MCF 10A (cell line): ENCODE measurements around the gene NELL2. TPM values are rescaled to one million over a fixed set of nuclear protein-coding genes. Genes with fewer than 3 reads are reported as not detected.

Experiments
- BruUV-seq: library from RNA; stranded (reverse); fragments of 400-500 nt; replicated peaks from 2 replicates; lab custom pipeline; 2021; lab: Mats Ljungman, UMichigan
- CTCF ChIA-PET: fragments of 300-600 bp; sonication (Branson Sonifier 250); formaldehyde crosslinking; extraction: SDS; loops from one replicate; lab custom pipeline; 2021; ENCODE audit warnings: antibody characterized with exemption, inconsistent platforms; lab: Yijun Ruan, JAX
- POLR2A ChIA-PET: fragments of 300-600, 350-650 bp; sonication (Branson Sonifier 250); formaldehyde crosslinking; extraction: SDS; loops from one replicate; lab custom pipeline; 2020; ENCODE audit warnings: antibody characterized with exemption, inconsistent platforms; lab: Yijun Ruan, JAX
- DNase-seq: peaks from one replicate; pipeline ENCODE4 v3.0.0-alpha.2; 2018; ENCODE audit not compliant: unreplicated experiment
- H3K27ac Mint-ChIP-seq: one replicate; pipeline ENCODE4 v1.8.0; 2022; ENCODE audit warnings: mild to moderate bottlenecking, low read depth, mixed read lengths; ENCODE audit not compliant: unreplicated experiment
- H3K27me3 Mint-ChIP-seq: one replicate; pipeline ENCODE4 v1.8.0; 2022; ENCODE audit warnings: mixed read lengths; ENCODE audit not compliant: insufficient read depth, unreplicated experiment
- H3K36me3 Mint-ChIP-seq: one replicate; pipeline ENCODE4 v1.8.0; 2022; ENCODE audit warnings: mild to moderate bottlenecking, moderate library complexity, mixed read lengths; ENCODE audit not compliant: insufficient read depth, unreplicated experiment
- H3K4me1 Mint-ChIP-seq: one replicate; pipeline ENCODE4 v1.8.0; 2022; ENCODE audit warnings: mixed read lengths; ENCODE audit not compliant: insufficient read depth, unreplicated experiment
- H3K4me3 Mint-ChIP-seq: one replicate; pipeline ENCODE4 v1.8.0; 2022; ENCODE audit warnings: mild to moderate bottlenecking, moderate library complexity, mixed read lengths; ENCODE audit not compliant: unreplicated experiment
- H3K9me3 Mint-ChIP-seq: one replicate; pipeline ENCODE4 v1.8.0; 2022; ENCODE audit warnings: mixed read lengths; ENCODE audit not compliant: unreplicated experiment
- intact Hi-C: fragments of 100-400 bp; cut with micrococcal nuclease; formaldehyde crosslinking; loops from 2 replicates; pipeline ENCODE4 v1.14.1; 2022
- total RNA-seq: library from RNA; stranded (reverse); gene quantifications from 2 replicates; pipeline ENCODE4 v1.2.3, GENCODE V29; 2022
- TF ChIP-seq, protein P1 (sequence below): fragments of 200-600 bp; IDR thresholded peaks from one replicate; pipeline ENCODE4 v1.8.0; 2022; ENCODE audit warnings: antibody characterized with exemption, mild to moderate bottlenecking; ENCODE audit not compliant: unreplicated experiment

The NELL2 gene
- total RNA-seq, 1 experiment from 2014 or later: not detected

GRCh38 chr12:44847888-44848702 is 28.0 kb downstream of the NELL2 start:
- H3K27me3 Mint-ChIP-seq: peaks cover 80% of the 10 kb centered on the region
- H3K27ac Mint-ChIP-seq: no peak overlapping the region
- no peaks in the 10 kb centered on the region for H3K36me3 Mint-ChIP-seq
- ChIA-PET POLR2A (interaction anchor here (0.7 to 1.1 kb wide), 2 partner anchors 143 to 973 kb away, joined by 3 to 4 read pairs; no protein-coding TSS in a partner anchor), CTCF (interaction anchor here (0.6 kb wide), 1 partner anchor 245 kb away, joined by 3 read pairs; no protein-coding TSS in a partner anchor)
- TF ChIP-seq, protein P1, sequence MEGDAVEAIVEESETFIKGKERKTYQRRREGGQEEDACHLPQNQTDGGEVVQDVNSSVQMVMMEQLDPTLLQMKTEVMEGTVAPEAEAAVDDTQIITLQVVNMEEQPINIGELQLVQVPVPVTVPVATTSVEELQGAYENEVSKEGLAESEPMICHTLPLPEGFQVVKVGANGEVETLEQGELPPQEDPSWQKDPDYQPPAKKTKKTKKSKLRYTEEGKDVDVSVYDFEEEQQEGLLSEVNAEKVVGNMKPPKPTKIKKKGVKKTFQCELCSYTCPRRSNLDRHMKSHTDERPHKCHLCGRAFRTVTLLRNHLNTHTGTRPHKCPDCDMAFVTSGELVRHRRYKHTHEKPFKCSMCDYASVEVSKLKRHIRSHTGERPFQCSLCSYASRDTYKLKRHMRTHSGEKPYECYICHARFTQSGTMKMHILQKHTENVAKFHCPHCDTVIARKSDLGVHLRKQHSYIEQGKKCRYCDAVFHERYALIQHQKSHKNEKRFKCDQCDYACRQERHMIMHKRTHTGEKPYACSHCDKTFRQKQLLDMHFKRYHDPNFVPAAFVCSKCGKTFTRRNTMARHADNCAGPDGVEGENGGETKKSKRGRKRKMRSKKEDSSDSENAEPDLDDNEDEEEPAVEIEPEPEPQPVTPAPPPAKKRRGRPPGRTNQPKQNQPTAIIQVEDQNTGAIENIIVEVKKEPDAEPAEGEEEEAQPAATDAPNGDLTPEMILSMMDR: no peak
- intact Hi-C loops: no loop called here
- no TSS peak for BruUV-seq
- H3K9me3 Mint-ChIP-seq: no peaks in the 10 kb centered on the region
- H3K4me3 Mint-ChIP-seq: no peak overlapping the region
- no peaks in the 10 kb centered on the region for H3K4me1 Mint-ChIP-seq
- DNase-seq: no peak

GRCh38 chr12:44847403-44847802 is 28.7 kb downstream of the NELL2 start:
- POLR2A ChIA-PET: interaction anchor here (0.7 to 1.1 kb wide), 2 partner anchors 144 to 973 kb away, joined by 3 to 4 read pairs; no protein-coding TSS in a partner anchor
- H3K27ac Mint-ChIP-seq: no peak overlapping the region
- CTCF ChIA-PET: interaction anchor here (0.6 kb wide), 1 partner anchor 246 kb away, joined by 3 read pairs; no protein-coding TSS in a partner anchor
- H3K36me3 Mint-ChIP-seq: no peaks in the 10 kb centered on the region
- intact Hi-C loops: no loop called here
- H3K27me3 Mint-ChIP-seq: peaks cover 80% of the 10 kb centered on the region
- no peaks in the 10 kb centered on the region for H3K4me1 Mint-ChIP-seq
- no peak overlapping the region for H3K4me3 Mint-ChIP-seq
- no peaks in the 10 kb centered on the region for H3K9me3 Mint-ChIP-seq
- TF ChIP-seq, protein P1: no peak
- no peak for DNase-seq
- no TSS peak for BruUV-seq

- Mint-ChIP-seq H3K4me1 (no peaks in the 10 kb centered on the region), H3K27ac (no peak overlapping the region), H3K36me3 (no peaks in the 10 kb centered on the region), H3K4me3 (no peak overlapping the region), H3K27me3 (peaks cover 79% of the 10 kb centered on the region), H3K9me3 (no peaks in the 10 kb centered on the region)
- TF ChIP-seq, protein P1: no peak
- no TSS peak for BruUV-seq
- POLR2A ChIA-PET: interaction anchor here (1.1 kb wide), 1 partner anchor 972 kb away, joined by 4 read pairs; no protein-coding TSS in a partner anchor
- DNase-seq: no peak
- CTCF ChIA-PET: no interaction called here
- intact Hi-C loops: no loop called here
Measured at GRCh38 chr12:44846826-44847225, 29.3 kb downstream of the NELL2 start.

GRCh38 chr12:44842669-44843068 is 33.4 kb downstream of the NELL2 start:
- Mint-ChIP-seq H3K27me3 (peaks cover 68% of the 10 kb centered on the region), H3K4me1 (no peaks in the 10 kb centered on the region), H3K27ac (no peak overlapping the region), H3K4me3 (no peak overlapping the region), H3K9me3 (no peaks in the 10 kb centered on the region), H3K36me3 (no peaks in the 10 kb centered on the region)
- intact Hi-C loops: no loop called here
- no peak for DNase-seq
- ChIA-PET POLR2A (no interaction called here), CTCF (interaction anchor here (0.5 kb wide), 1 partner anchor 20 kb away, joined by 3 read pairs; no protein-coding TSS in a partner anchor)
- BruUV-seq: no TSS peak
- TF ChIP-seq, protein P1: no peak
